MM.1S (cell line): ENCODE measurements around the gene ESR2.

Source experiments
- EZH2 ChIP-seq: fragments of 300-600 bp; sonication (generic); optimal IDR thresholded peaks from 2 replicates; pipeline ENCODE3; 2017; ENCODE audit warnings: low read depth, mild to moderate bottlenecking, antibody characterized with exemption, low read length, mixed read lengths
- EZH2phosphoT487 ChIP-seq: fragments of 300-600 bp; sonication (generic); IDR thresholded peaks from 2 replicates; pipeline ENCODE4 v1.6.1; 2018; ENCODE audit warnings: antibody characterized with exemption, low read length
- TF ChIP-seq, protein P1 (sequence below): fragments of 300-600 bp; sonication (generic); IDR thresholded peaks from 2 replicates; pipeline ENCODE4 v1.5.1; 2016; ENCODE audit warnings: antibody characterized with exemption, low read length, mixed read lengths

DNA sequence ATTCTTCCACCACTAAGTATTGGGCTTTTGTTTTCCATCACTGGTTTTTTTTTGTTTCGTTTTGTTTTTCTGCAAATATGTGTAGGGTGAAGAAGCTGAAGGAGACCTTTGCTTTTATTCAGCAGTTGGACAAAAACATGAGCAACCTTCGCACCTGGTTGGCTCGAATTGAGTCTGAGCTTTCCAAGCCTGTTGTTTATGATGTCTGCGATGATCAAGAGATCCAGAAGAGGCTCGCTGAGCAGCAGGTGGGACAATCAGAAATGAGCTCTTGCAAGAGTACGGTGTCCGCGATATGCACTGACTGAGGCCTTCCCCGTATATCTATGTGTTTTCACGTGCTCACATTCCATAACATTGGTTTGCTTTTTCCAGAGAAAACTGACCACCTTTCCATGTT lies 91.5 kb downstream of the ESR2 start:
- TF ChIP-seq, protein P1, sequence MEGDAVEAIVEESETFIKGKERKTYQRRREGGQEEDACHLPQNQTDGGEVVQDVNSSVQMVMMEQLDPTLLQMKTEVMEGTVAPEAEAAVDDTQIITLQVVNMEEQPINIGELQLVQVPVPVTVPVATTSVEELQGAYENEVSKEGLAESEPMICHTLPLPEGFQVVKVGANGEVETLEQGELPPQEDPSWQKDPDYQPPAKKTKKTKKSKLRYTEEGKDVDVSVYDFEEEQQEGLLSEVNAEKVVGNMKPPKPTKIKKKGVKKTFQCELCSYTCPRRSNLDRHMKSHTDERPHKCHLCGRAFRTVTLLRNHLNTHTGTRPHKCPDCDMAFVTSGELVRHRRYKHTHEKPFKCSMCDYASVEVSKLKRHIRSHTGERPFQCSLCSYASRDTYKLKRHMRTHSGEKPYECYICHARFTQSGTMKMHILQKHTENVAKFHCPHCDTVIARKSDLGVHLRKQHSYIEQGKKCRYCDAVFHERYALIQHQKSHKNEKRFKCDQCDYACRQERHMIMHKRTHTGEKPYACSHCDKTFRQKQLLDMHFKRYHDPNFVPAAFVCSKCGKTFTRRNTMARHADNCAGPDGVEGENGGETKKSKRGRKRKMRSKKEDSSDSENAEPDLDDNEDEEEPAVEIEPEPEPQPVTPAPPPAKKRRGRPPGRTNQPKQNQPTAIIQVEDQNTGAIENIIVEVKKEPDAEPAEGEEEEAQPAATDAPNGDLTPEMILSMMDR = no peak
- TF ChIP-seq EZH2phosphoT487 = no peak
- no peak for TF ChIP-seq EZH2
